Endothelial cell of umbilical vein (primary cell): ENCODE measurements around the gene FBXO30. TPM values are rescaled to one million over a fixed set of nuclear protein-coding genes. Genes with fewer than 3 reads are reported as not detected.

Experiments
- BruUV-seq: library from RNA; stranded (reverse); fragments of 400-500 nt; replicated peaks from 2 replicates; lab custom pipeline; 2021; lab: Mats Ljungman, UMichigan
- CTCF ChIA-PET: fragments of 300-600, 350-600 bp; sonication (Branson Sonifier 250); formaldehyde crosslinking; loops from one replicate; lab custom pipeline; 2021; ENCODE audit warnings: antibody characterized with exemption, inconsistent platforms; lab: Charles Lee
- POLR2A ChIA-PET: fragments of 300-600, 350-600 bp; sonication (Branson Sonifier 250); formaldehyde crosslinking; loops from one replicate; lab custom pipeline; 2021; ENCODE audit warnings: antibody characterized with exemption, inconsistent platforms; lab: Charles Lee
- DNase-seq: peaks from one replicate; pipeline ENCODE4 v3.0.0-alpha.2; 2011; ENCODE audit warnings: low read depth, low spot score
- FAIRE-seq: peaks from 2 replicates; lab custom pipeline; 2011; peaks lifted over from hg19 to GRCh38; lab: Jason Lieb, UNC
- H2AFZ ChIP-seq: 2 replicates; pipeline ENCODE4 v1.6.0; 2012; ENCODE audit warnings: low read depth, low read length, control low read depth, inconsistent platforms
- H3K27ac ChIP-seq: 2 replicates; pipeline ENCODE4 v1.5.1; 2011; ENCODE audit warnings: low read depth, mild to moderate bottlenecking, control low read depth, low read length, moderate library complexity; ENCODE audit not compliant: insufficient read depth
- H3K27me3 ChIP-seq, 2 experiments: 2 replicates each; pipeline versions ENCODE4 v1.6.0 to v1.6.1; 2011; ENCODE audit warnings: low read length in 2 of 2, mixed read lengths in 1 of 2; ENCODE audit not compliant: control insufficient read depth in 2 of 2, insufficient read depth in 2 of 2
- H3K36me3 ChIP-seq, 2 experiments: 2 replicates in 1 of 2; 3 replicates in 1 of 2; pipeline ENCODE4 v1.5.1; 2011; ENCODE audit warnings: low read length in 2 of 2, mild to moderate bottlenecking in 1 of 2, moderate library complexity in 1 of 2; ENCODE audit not compliant: control insufficient read depth in 2 of 2, insufficient read depth in 2 of 2; ENCODE audit errors: extremely low read depth in 1 of 2
- H3K4me1 ChIP-seq: 3 replicates; pipeline ENCODE4 v1.5.1; 2011; ENCODE audit warnings: mild to moderate bottlenecking, low read length; ENCODE audit not compliant: control insufficient read depth, insufficient read depth; ENCODE audit errors: extremely low read depth
- H3K4me2 ChIP-seq: 2 replicates; pipeline ENCODE4 v1.6.1; 2011; ENCODE audit warnings: low read length, control low read depth, mixed read lengths; ENCODE audit not compliant: insufficient read depth
- H3K4me3 ChIP-seq, 3 experiments: fragments of 200-600 bp in 1 of 3; sonication (generic), shearing (Covaris generic) in 1 of 3; replicated peaks in 1 of 3; 2 replicates each; pipeline ENCODE4 v1.5.1; 2011 to 2016; ENCODE audit warnings: control low read depth in 3 of 3, low read length in 3 of 3, mild to moderate bottlenecking in 2 of 3, inconsistent platforms in 1 of 3, low read depth in 1 of 3, moderate library complexity in 1 of 3; ENCODE audit not compliant: insufficient read depth in 1 of 3
- H3K79me2 ChIP-seq: 2 replicates; pipeline ENCODE4 v1.6.0; 2012; ENCODE audit warnings: low read length, inconsistent platforms; ENCODE audit not compliant: control insufficient read depth, insufficient read depth
- H3K9ac ChIP-seq: replicated peaks from 2 replicates; pipeline ENCODE3; 2011; ENCODE audit warnings: low read length, control low read depth; ENCODE audit not compliant: insufficient read depth; ENCODE audit errors: extremely low read depth
- H3K9me1 ChIP-seq: replicated peaks from 3 replicates; pipeline ENCODE4 v1.6.0; 2011; ENCODE audit warnings: mild to moderate bottlenecking, low read length; ENCODE audit not compliant: control insufficient read depth, insufficient read depth; ENCODE audit errors: extremely low read depth
- H3K9me3 ChIP-seq: replicated peaks from 2 replicates; pipeline ENCODE4 v1.5.1; 2012; ENCODE audit warnings: low read length, inconsistent platforms; ENCODE audit not compliant: control insufficient read depth, insufficient read depth
- H4K20me1 ChIP-seq: replicated peaks from 2 replicates; pipeline ENCODE3; 2011; ENCODE audit warnings: mild to moderate bottlenecking, low read length; ENCODE audit not compliant: control insufficient read depth, insufficient read depth; ENCODE audit errors: extremely low read depth
- EZH2 ChIP-seq: IDR thresholded peaks from 2 replicates; pipeline ENCODE4 v1.6.1; 2012; ENCODE audit warnings: borderline replicate concordance, low read depth, mild to moderate bottlenecking, moderate library complexity, low read length, inconsistent platforms; ENCODE audit not compliant: severe bottlenecking
- FOS ChIP-seq: IDR thresholded peaks from 2 replicates; pipeline ENCODE4 v1.6.1; 2011; ENCODE audit warnings: mild to moderate bottlenecking, low read length, moderate library complexity, borderline replicate concordance; ENCODE audit not compliant: insufficient read depth
- GATA2 ChIP-seq: IDR thresholded peaks from 2 replicates; pipeline ENCODE4 v1.7.0; 2011; ENCODE audit warnings: low read depth, mild to moderate bottlenecking, moderate library complexity, mixed read lengths, low read length; ENCODE audit not compliant: insufficient read length, insufficient read depth
- JUN ChIP-seq: IDR thresholded peaks from 2 replicates; pipeline ENCODE4 v1.6.1; 2011; ENCODE audit warnings: borderline replicate concordance, low read depth; ENCODE audit not compliant: insufficient read length, insufficient read depth
- MYC ChIP-seq: IDR thresholded peaks from one replicate; pipeline ENCODE4 v1.6.1; 2011; ENCODE audit warnings: mild to moderate bottlenecking, low read depth, low read length
- POLR2A ChIP-seq: IDR thresholded peaks from 2 replicates; pipeline ENCODE4 v1.6.1; 2012; ENCODE audit warnings: low read depth, mild to moderate bottlenecking, control low read depth, low read length
- POLR2AphosphoS5 ChIP-seq: IDR thresholded peaks from 2 replicates; pipeline ENCODE4 v1.6.1; 2012; ENCODE audit warnings: low read depth, mild to moderate bottlenecking, control low read depth, low read length, moderate library complexity; ENCODE audit not compliant: insufficient read depth
- dilution Hi-C: fragments of 300-500 bp; cut with MboI; formaldehyde crosslinking; loops from one replicate; pipeline ENCODE4 v1.15.0; 2019; ENCODE audit warnings: low sequenced_read_pairs; ENCODE audit not compliant: extremely low pct_ligation_motif_present
- intact Hi-C: fragments of 100-400 bp; cut with micrococcal nuclease; formaldehyde crosslinking; loops from one replicate; pipeline ENCODE4 v1.10.0; 2022
- polyA plus RNA-seq, 4 experiments: library from polyadenylated mRNA; depleted of rRNA in 3 of 4; stranded (reverse) in 3 of 4; unstranded in 1 of 4; fragments of >200 nt; gene quantifications; 2 replicates each; pipeline versions ENCODE4 v1.2.1 to v1.2.3, GENCODE V29; 2011 to 2012; ENCODE audit warnings: missing spikeins in 1 of 4
- total RNA-seq: library from RNA; stranded (reverse); gene quantifications from 2 replicates; pipeline ENCODE4 v1.2.3, GENCODE V29; 2021
- TF ChIP-seq, protein P1 (sequence below), 2 donors: IDR thresholded peaks; 1 replicate in 1 of 2; 2 replicates in 1 of 2; pipeline ENCODE4 v1.5.1; 2011; ENCODE audit warnings: low read length in 2 of 2, mild to moderate bottlenecking in 2 of 2, moderate library complexity in 2 of 2, control low read depth in 1 of 2, inconsistent platforms in 1 of 2, low read depth in 1 of 2; ENCODE audit not compliant: insufficient read depth in 1 of 2; ENCODE audit errors: extremely low read depth in 1 of 2
- TF ChIP-seq, protein P2 (sequence below): IDR thresholded peaks from 2 replicates; pipeline ENCODE4 v1.6.1; 2011; ENCODE audit not compliant: insufficient read depth, insufficient read length

FBXO30 gene
- total and polyA plus RNA-seq, 2 donors (not counting 3 experiments of a cell fraction or from before 2014, with no cell fraction given) = 3.3 to 11.1 TPM

DNA sequence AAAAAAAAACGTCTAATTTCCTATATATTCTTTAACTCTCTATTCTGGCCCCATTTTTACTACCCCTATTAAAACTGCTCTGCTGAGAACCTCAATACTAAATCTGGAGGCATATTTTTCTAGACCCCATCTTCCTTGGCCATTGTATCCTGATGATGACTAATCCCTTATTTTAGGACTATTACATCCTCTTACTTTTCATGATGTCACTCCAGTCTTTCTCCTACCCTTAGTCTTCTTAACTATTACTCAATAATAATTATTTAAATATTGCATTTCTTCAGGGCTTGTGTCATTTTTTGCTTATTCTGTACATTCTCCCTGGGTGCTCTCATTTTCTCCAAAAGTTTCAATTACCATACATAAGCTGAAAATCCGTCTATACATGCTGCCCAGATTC is 6.4 kb downstream of the FBXO30 start:
- no TSS peak for BruUV-seq
- dilution Hi-C loops = no loop called here
- Histone ChIP-seq H3K4me2 (no peak overlapping the region), H3K4me1 (peaks cover 20% of the 10 kb centered on the region), H3K79me2 (peaks cover 94% of the 10 kb centered on the region), H3K9me3 (no peaks in the 10 kb centered on the region), H3K27me3 (no peaks in the 10 kb centered on the region), H2AFZ (no peak overlapping the region), H3K27ac (no peak overlapping the region), H3K4me3 (no peak overlapping the region), H3K9me1 (no peaks in the 10 kb centered on the region), H3K9ac (no peak overlapping the region), H3K36me3 (peaks cover 12 to 17% of the 10 kb centered on the region in 2 experiments), H4K20me1 (peaks cover 10% of the 10 kb centered on the region)
- CTCF ChIA-PET = no interaction called here
- intact Hi-C loops = no loop called here
- POLR2A ChIA-PET = no interaction called here
- peak; percentile 36 for TF ChIP-seq FOS
- TF ChIP-seq POLR2AphosphoS5 = no peak
- TF ChIP-seq JUN = peak; percentile 57
- FAIRE-seq (no peak), DNase-seq (no peak)

GRCh38 chr6:145802141-145802540 is 12.5 kb downstream of the FBXO30 start:
- no peaks in the 10 kb centered on the region for H3K9me3 ChIP-seq
- no peak for FAIRE-seq
- BruUV-seq = no TSS peak
- H3K9ac ChIP-seq = no peak overlapping the region
- intact Hi-C loops = no loop called here
- CTCF ChIA-PET = no interaction called here
- dilution Hi-C loops = no loop called here
- H3K36me3 ChIP-seq = peaks cover 14 to 19% of the 10 kb centered on the region in 2 experiments
- no peaks in the 10 kb centered on the region for H3K4me1 ChIP-seq
- no peaks in the 10 kb centered on the region for H3K27me3 ChIP-seq
- H3K4me2 ChIP-seq = no peak overlapping the region
- peaks cover 12% of the 10 kb centered on the region for H4K20me1 ChIP-seq
- H3K4me3 ChIP-seq = no peak overlapping the region
- peaks cover 91% of the 10 kb centered on the region for H3K79me2 ChIP-seq
- TF ChIP-seq, protein P1, sequence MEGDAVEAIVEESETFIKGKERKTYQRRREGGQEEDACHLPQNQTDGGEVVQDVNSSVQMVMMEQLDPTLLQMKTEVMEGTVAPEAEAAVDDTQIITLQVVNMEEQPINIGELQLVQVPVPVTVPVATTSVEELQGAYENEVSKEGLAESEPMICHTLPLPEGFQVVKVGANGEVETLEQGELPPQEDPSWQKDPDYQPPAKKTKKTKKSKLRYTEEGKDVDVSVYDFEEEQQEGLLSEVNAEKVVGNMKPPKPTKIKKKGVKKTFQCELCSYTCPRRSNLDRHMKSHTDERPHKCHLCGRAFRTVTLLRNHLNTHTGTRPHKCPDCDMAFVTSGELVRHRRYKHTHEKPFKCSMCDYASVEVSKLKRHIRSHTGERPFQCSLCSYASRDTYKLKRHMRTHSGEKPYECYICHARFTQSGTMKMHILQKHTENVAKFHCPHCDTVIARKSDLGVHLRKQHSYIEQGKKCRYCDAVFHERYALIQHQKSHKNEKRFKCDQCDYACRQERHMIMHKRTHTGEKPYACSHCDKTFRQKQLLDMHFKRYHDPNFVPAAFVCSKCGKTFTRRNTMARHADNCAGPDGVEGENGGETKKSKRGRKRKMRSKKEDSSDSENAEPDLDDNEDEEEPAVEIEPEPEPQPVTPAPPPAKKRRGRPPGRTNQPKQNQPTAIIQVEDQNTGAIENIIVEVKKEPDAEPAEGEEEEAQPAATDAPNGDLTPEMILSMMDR (IDR thresholded peaks at IDR 0.05; ENCODE audit: extremely low read depth in 1 of 2, insufficient read depth in 1 of 2, low read depth in 1 of 2, low read length in 2 of 2) = no peak
- TF ChIP-seq MYC (no peak), GATA2 (no peak), FOS (no peak), JUN (no peak), POLR2A (no peak), POLR2AphosphoS5 (no peak), EZH2 (no peak)
- TF ChIP-seq, protein P2, sequence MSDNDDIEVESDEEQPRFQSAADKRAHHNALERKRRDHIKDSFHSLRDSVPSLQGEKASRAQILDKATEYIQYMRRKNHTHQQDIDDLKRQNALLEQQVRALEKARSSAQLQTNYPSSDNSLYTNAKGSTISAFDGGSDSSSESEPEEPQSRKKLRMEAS = no peak
- no peaks in the 10 kb centered on the region for H3K9me1 ChIP-seq
- DNase-seq = no peak
- H2AFZ ChIP-seq = no peak overlapping the region
- H3K27ac ChIP-seq = no peak overlapping the region
- POLR2A ChIA-PET = no interaction called here
